Measurements from ENCODE around the gene ADGRL4.

GRCh38 chr1:78864175-78864574 lies 142.4 kb downstream of the ADGRL4 start:
- TF ChIP-seq POLR2A (IDR thresholded peaks at IDR 0.05) (no peak), CTCF (IDR thresholded peaks at IDR 0.05) (no peak)
